ENCODE results near the gene COL18A1.

The COL18A1 gene

GRCh38 chr21:45445369-45445768, 40.4 kb downstream of the COL18A1 start:
- DNase-seq (ENCODE audit: extremely low read depth, low read depth): no peak
- no peak for TF ChIP-seq CTCF (IDR thresholded peaks at IDR 0.05; ENCODE audit: low read depth, low read length)

GRCh38 chr21:45447821-45448220, 42.9 kb downstream of the COL18A1 start:
- no peak for TF ChIP-seq CTCF (IDR thresholded peaks at IDR 0.05; ENCODE audit: low read depth, low read length)
- no peak for DNase-seq (ENCODE audit: extremely low read depth, low read depth)

- no peak for DNase-seq (ENCODE audit: extremely low read depth, low read depth)
- TF ChIP-seq CTCF (IDR thresholded peaks at IDR 0.05; ENCODE audit: low read depth, low read length): no peak
Observed at GRCh38 chr21:45448283-45448809, 43.4 kb downstream of the COL18A1 start.

- no peak for TF ChIP-seq CTCF (IDR thresholded peaks at IDR 0.05; ENCODE audit: low read depth, low read length)
- DNase-seq (ENCODE audit: extremely low read depth, low read depth): no peak
Observed at GRCh38 chr21:45448810-45449657, 44.1 kb downstream of the COL18A1 start.

GRCh38 chr21:45449658-45450422, 44.9 kb downstream of the COL18A1 start:
- no peak for TF ChIP-seq CTCF (IDR thresholded peaks at IDR 0.05; ENCODE audit: low read depth, low read length)
- no peak for DNase-seq (ENCODE audit: extremely low read depth, low read depth)

- TF ChIP-seq CTCF (IDR thresholded peaks at IDR 0.05; ENCODE audit: low read depth, low read length): no peak
- DNase-seq (ENCODE audit: extremely low read depth, low read depth): no peak
Observed at GRCh38 chr21:45450423-45451090, 45.6 kb downstream of the COL18A1 start.
